RPMI8226 (cell line): ENCODE measurements around the gene GPC6.
"Not testable (repeated sequence)": the region's sequence is repeated elsewhere in the genome, so short reads cannot be mapped to it uniquely, and the experiment has no call there.

Source experiments
- DNase-seq: peaks from one replicate; pipeline ENCODE4 v3.0.0-alpha.2; 2015

The GPC6 gene

DNA sequence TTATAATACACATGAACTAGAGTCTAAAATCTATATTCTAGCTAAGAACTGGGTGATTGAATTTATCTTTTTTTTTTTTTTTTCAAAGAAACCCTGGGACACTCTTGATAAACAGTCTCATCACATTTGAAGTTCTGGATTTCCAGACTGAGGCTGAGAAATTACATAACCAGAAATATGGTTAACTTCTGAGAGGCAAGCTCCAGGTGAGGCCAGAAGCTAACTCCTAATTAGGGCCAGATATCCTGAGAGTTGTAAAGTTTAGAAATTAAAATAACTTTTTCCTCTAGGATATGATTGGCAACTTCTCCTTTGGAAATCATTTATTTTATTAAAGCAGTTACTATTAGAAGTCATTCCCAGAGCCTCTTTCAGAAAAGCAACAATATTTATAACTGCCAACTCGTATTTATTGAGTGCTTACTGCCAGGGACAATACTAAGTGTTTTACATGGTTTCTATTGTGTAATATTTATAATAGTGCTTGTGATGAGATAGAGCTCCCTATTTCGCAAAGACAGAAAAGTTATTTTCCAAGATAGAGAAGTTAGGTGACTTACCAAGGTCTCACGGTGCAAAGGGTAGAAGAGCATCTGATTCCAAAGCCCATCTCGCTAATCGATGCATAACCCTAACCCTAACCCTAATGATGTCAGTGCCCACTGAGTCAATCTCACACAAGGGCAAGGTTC is 1065.2 kb downstream of the GPC6 start:
- DNase-seq: no peak

DNA sequence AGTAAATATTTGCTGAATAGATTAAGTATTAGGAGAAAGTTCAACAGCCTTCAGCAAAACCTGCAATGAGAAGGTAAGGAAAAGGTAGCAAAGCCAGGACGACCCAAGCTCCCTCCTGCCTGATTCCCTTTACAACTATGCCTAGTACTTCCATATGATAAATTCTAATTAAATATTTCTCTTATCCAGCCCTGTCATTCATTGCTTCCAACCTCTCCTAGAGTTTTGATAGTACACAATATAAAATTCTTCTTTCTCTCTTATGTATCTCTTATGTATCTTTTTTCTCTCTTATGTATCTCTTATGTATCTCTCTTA is 1065.7 kb downstream of the GPC6 start:
- DNase-seq: no peak

DNA sequence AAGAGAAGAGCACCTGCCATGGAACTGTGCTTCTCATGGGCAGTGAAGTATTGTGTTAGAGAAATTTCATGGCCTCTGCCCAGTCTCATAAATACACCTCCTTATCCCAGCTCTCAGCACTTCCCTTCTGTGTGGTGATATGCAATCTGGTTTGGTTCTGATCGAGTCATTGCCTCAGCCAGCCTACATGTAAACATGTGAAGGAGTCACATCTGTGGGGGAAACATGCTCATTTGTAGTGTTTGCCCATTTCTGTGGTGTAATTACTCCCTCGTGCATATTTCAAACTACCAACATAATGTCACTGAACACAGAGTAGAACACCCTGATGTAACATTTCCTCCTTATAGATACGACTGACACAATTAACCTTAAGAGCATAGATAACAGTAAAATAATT is 1069.9 kb downstream of the GPC6 start:
- no peak for DNase-seq

DNA sequence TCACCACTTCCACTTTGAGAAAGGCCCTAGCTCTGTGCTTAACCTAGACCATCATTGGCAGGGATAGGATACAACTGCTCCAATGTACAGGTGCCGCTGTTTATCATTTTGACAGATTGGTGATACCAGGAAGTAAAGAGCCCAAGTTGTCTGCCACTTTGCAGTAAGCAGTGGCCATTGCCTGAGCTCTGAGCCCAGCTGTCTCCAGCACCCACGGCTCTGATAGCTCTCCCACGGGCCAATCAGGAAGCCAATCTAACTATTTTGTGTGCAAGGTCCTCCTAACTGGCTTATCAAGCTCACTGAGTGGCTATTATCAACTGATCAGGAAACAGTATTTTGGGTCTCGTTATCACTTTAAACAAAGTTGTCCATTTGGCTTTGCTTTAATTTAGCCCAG is 1071.7 kb downstream of the GPC6 start:
- DNase-seq: no peak

DNA sequence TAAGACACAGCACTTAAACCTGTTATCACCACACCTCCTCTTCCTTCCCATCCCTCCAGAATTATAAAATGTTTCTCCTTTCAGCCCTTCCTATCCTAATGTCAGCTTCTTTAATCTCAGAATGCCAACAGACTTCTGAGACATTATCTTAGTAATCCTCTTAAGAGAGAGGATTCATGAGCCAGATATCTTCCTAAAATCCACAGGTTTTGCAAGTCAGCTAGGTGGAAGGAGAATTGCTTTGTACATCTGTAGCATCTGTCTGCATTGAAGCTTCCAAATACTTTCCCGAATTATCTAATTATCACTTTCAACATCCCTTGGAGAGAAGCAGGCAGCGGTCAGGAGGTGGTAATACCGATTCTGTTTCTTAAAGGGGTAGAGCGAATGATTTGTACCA is 1073.8 kb downstream of the GPC6 start:
- no peak for DNase-seq

DNA sequence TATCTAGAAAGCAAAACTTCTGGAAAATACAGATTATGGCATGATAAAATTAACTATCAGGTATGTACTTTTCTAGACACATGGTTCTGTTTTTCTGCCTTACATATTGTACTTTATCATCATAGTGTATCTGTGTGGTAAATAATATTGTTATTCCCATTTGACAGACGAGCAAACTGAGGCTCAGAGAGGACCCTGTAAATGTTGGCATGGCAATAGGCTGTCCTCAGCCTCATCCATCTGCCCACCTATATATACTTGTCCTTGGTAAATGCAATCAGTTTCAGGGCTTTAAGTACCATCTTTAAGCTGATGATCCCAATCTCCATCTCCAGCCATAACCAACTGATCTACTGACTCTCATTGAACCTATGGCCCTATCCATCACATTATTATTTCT is 1074.9 kb downstream of the GPC6 start:
- no peak for DNase-seq

DNA sequence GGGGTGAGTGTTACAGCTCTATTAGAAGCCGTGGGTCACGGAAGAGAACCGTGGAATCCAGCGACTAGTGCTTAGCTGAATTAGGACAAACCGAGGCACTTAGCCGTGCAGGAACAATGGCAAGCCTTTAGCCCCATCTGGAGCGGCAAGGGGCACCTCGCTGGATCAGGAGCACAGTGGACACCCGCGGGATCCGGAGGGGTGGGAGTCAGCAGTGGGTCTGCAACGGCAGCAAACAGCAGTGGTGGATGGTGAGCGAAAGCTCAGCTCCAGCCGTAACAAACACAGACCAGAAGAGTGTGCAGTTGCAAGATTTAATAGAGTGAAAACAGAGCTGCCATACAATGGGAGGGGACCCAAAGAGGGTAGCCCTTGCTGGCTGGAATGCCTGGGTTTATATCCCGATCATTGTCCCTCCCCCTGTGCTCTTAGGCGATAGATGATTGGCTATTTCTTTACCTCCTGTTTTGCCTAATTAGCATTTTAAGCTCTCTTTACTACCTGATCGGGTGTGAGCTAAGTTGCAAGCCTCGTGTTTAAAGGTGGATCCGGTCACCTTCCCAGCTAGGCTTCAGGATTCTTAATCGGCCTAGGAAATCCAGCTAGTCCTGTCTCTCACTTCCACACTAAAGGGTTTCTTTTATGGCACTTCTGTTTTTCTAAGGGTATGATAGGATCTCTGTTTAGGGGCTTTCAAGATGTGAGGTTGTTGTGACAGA is 1076.4 kb downstream of the GPC6 start:
- DNase-seq: not testable (repeated sequence)

DNA sequence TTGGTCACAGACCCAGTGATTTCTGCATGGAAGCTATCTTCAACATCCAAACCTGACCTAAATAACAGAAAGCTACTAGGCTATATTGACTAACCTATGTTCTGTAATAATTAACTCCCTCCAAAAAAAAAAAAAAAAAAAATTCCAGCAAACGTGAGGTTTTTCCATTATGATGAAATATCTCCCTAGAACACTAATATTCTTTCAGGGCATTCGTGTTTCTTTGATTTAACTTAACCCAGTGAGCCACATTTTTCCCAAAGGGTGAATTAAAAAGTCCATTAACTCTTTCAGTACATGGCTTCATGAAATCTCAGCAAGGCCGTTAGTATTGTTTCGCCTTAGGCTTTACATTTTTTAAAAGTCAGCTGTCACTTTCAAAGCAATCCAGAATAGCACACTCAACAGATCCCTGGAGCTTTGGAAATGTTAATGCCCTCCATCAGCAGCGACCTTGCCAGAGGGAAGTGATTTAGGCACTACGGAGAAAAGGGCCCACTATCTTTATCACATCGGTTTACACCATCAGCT is 1077.1 kb downstream of the GPC6 start:
- DNase-seq: no peak

DNA sequence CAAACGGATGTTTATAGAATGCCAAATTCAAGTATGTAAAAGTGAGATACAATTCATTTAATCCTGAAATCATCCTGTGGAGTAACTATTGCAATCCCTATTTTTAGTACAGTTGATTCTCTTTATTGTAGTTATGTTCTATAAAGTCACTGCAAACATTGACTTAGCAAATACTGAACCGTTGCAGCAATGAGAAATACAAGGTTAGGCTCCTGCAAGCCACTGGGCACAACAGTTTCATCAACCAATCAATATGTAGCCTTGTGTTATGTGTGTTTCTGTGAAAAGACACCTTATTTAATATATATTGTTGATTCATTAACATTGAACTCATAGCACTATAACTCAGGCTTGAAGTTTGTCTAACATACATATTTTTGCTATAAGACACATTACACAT is 1078.4 kb downstream of the GPC6 start:
- no peak for DNase-seq

DNA sequence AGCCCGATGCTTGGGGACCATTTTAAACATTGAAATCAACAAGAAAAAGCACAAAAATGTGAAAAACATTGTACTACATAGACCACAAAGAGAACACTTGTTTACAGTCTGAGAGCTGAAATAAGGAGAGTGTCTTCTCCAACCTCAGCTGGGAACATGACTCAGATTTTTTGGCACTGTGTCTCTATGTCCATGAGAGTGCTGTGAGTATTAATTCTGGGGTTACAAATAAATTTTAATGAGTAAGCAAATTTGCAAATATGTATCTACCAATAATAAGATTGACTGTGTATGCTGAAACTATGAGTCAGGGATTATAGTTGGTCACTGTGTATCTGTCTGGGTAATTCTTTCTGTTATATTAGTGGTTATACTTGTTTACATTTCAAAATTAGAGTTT is 1078.9 kb downstream of the GPC6 start:
- no peak for DNase-seq

DNA sequence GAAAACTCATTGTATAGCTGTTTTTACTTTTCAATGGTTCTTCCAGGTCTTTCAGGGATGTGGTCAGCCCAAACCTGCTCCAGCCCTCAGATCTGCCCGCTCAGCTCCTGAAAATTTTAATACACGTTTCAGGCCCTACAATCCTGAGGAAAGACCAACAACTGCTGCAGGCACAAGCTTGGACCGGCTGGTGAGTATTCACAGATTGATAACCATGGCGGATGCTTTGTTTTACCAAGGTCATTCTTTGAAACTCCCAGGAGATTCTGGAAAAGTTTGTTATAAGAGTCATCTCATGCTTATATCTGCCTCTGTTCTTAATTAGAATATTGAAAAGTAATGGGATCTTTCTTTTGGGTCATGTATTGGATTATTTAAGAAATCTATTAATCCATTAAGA is 1079.3 kb downstream of the GPC6 start:
- DNase-seq: no peak

DNA sequence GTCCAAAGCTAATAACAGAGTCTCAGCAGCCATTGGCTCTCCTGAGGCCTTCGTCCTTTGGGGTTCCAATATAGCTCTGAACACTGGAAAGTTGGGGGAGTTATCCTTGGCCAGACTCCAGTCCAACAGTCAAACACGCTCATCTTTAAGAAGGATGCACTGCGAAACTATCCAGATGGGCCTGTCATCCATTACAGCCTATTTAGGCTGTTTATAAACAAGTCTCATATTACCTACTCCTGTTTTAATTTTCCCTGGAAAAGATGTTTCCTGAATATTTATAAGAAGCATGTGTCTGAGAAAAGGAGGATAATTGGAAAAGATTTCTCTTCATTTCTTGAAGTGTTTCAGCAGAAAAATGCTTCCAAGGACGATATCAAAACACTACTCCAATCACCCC is 1082.2 kb downstream of the GPC6 start:
- DNase-seq: no peak

DNA sequence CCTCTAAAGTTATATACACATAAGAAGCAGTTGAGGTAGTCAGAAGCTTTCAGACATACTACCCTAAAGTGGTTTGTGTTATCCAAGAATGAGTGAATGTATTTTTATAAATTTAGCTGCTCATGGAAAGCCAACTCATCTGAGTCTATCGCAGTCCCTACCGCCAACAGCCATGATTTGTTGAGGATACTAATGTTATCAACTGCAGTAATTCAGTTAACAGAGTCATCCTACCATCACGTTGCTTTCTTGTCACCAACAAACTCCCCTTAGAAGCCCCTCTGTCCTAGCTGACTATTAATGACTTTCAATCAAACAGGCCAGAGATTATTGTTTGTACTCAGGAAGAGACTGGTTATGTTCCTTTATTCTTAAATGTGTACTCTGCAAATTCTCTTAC is 1083.0 kb downstream of the GPC6 start:
- DNase-seq: no peak

DNA sequence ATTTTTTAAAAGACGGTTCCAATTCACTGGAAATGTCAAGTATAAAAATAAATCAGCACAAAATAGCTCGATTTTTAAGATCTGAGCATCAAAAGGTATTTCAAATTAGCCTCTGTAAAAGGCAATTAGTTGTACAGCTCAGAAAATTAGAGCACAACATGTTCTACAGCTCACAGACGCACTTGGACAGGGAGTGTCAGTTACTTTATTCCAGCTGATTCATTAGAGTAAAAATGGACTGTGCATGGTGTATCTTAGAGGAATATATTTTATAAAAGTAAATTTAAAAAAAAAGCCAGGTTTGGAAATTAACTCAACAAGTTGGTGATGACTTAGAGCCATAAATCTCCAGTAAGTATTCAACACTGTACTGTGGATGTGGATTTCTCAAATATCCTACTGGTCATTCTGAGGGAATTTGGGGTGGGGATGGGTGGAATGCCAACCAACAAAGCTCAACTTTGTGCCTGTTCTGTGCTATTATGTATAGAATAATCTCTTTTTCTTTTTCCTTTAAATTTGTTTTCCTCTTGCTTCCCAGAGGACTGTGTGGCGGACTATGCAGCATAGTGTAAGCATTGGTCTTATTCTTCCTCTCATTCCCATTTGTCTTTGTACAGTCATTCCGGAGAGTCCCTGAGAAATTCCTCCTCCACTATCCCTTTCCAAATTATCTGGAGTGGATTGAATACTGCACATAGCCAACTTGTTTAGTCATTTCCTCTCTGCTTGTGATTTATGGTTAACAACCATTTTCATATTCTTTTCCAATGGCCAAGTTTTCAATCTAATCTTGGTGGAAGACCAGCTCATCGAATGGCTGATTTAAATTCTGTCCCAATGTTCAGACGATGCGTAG is 1083.6 kb downstream of the GPC6 start:
- no peak for DNase-seq

DNA sequence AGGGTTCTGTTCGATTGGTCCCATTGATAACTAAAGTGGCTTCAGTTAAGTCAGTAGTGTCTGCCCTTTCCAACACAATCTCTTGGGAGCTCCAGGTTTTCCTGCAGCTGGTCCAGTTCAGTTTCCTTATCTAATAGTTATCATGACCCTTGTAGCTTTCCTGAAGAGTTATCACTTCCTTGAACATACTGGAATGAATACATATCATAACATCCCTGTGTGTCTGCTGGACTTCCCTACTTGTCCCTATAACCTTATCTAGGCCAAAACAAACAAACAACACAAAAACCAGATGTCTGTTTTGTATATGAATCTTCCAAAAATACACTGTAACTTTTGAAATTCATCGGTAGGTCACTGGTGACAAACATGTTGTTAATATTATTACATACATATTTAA is 1085.3 kb downstream of the GPC6 start:
- DNase-seq: no peak

DNA sequence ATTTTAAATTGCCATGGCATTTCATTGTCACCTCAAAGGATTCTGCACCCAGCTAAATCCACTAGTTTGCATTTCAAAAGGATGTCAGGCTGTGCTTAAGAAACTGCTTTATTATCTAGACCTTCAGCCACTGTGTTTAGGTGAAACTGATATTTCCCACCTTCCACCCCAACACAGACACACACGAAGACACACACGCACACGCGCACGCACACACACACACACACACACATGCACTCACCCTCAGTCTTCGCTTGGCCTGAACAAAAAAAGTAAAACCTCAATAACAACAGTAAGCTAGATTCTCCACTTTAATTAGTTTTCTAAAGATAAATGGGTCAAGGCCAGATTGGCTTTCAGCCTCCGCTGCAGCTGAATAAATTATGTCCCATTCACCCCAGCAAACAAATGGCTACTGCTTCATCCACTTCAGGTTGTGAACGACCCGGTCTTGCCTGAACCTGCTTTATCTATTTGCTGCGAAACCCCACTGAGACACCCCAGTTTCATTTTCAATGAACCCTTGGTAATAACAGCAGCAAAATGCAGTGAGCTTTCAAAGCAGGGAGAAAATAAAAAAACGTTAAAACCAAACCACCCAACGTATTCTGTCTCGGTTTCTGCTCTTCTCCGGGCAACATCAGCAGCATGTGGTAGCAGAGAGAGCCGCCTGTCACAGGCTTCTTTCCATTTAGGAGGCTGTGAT is 1086.1 kb downstream of the GPC6 start:
- DNase-seq: no peak

DNA sequence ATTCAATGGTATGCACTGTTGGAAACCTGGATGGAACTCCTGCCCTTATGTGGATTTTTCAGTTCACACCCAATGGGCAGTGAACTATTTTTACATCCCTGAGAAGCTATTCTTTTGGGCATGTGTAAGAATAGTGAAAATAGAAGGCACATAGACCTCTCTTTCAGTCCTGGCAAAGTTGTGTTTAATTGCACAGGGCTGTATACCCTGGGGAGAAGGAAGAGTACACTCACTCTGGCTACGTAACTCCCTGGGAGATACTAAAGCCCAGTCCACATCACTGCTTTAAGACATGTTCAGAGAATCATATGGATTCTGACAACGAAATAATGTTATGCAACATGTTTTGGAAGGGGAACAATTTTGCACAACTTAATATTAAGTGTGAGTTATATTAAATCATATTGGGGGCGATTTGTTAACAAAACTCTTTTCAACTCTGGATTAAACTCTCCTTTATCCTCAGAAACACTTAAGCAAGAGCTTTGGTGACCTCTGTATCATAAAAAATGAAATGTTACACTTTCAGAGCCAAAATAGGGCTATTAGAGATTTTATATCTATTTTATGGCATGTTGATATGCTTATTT is 1086.8 kb downstream of the GPC6 start:
- DNase-seq: no peak

DNA sequence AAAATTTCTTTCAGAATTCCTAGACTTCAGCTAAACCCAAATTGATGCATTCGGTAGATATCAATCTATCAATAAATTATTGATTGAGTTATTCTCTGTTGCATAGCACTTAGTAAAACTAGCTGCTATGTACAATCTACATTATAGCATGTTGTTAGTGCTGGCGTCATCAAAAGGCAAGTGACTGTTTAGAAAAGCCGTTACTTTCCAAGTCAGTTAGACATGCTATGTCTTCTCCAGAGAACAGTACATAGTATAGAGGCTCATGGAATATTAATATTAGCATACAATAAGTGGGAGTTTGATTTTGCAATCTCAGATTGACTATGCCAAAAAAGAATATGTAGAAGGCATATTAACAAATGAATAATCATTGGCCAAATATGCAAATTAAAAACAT is 1087.3 kb downstream of the GPC6 start:
- no peak for DNase-seq

DNA sequence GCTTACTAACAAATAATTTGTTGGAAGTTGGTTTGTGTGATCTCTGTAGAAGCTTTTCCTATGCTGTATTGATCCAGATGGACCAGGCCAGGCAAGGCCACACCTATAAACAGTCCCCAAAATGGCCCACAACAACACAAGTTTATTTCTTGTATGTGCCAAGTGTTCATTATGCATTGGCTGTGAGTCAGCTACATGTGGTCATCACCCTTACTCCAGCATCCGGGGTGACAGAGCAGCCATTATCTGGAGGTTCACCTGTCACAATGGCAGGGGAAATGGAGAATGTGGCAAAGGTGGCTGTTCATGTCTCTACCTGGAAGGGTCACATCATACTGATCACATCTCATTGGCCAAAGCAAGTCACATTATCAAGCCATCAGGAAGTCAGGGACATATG is 1088.6 kb downstream of the GPC6 start:
- no peak for DNase-seq

DNA sequence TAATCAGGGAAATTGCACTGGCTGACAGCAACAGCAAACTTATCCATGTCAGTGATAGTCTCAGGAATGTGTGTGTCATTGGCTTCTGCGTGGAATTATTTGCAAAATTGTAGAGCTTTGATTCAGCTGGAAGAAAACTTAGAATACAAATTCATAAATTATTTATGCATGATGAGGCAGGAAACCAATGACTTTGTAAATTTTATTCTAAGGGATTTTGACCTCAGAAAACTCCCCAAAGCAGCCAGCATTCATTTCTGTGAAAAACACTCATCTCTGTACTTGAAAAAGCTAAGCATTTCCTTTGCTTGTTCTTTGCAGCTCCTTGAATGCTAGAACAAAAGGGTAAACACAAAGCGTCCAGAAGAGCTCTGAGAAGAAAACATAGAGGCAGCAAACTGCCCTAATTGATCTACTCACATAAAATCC is 1090.5 kb downstream of the GPC6 start:
- no peak for DNase-seq

DNA sequence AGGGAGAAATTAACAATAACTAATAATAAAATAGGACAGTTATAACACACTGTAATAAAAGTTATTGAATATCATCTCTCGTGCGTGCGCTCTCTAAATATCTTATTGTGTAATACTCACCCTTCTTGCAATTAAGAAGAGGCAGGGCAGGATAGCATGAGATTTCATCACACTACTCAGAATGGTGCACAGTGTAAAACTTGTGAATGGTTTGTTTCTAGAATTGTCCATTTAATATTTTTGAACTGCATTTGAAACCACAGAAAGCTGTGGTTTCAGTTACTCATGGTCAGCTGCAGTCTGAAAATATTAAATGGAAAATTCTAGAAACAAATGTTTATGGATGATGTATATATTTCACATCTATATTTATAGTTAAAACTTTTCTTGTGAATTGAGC is 1091.8 kb downstream of the GPC6 start:
- no peak for DNase-seq

DNA sequence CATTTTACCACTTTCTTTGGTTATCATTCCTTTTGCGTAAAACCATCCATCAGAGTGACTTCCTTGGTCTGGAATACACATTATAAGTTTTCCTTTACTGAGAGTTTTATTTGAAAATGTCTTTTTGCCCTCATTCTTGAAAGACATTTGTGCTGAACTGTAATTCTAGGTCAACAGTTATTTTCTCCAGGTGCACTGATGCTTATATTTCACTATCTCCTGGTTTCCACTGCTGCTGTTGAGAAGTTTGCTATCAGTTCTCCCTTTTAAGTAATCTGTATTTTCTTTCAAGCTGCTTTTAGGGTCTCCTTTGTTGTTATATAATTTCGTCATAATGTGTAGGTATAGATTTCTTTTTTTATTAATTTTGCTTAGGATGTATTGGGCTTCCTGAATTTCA is 1092.9 kb downstream of the GPC6 start:
- DNase-seq: no peak
